Upper lobe of right lung (tissue), 1 donor: ENCODE data around the gene LAMC3. TPM values are rescaled to one million over a fixed set of nuclear protein-coding genes. Genes with fewer than 3 reads are reported as not detected.

Experiments used
- ATAC-seq: fragments of 200-7000 bp; cut with Tn5 transposase; one replicate; pipeline ENCODE4 v1.9.1; 2020; ENCODE audit warnings: mild to moderate bottlenecking, moderate library complexity
- DNase-seq: peaks from one replicate; pipeline ENCODE4 v3.0.0-alpha.2; 2020
- H3K27ac ChIP-seq: fragments of 200-600 bp; one replicate; pipeline ENCODE4 v1.8.0; 2022
- H3K27me3 ChIP-seq: fragments of 200-600 bp; one replicate; pipeline ENCODE4 v1.8.0; 2022; ENCODE audit warnings: mild to moderate bottlenecking
- H3K36me3 ChIP-seq: fragments of 200-600 bp; one replicate; pipeline ENCODE4 v1.8.0; 2022
- H3K4me1 ChIP-seq: fragments of 200-600 bp; one replicate; pipeline ENCODE4 v1.8.0; 2022
- H3K4me3 ChIP-seq: fragments of 200-600 bp; one replicate; pipeline ENCODE4 v1.8.0; 2022; ENCODE audit warnings: mild to moderate bottlenecking
- H3K9me3 ChIP-seq: fragments of 200-600 bp; one replicate; pipeline ENCODE4 v1.8.0; 2022
- CTCF ChIP-seq: fragments of 200-600 bp; IDR thresholded peaks from one replicate; pipeline ENCODE4 v1.8.0; 2022; ENCODE audit warnings: antibody characterized with exemption
- intact Hi-C: fragments of 100-400 bp; cut with DNase I; formaldehyde crosslinking; loops from one replicate; pipeline ENCODE4 v1.11.0; 2022
- total RNA-seq: library from RNA; stranded (reverse); fragmentation: NEBNext Ultra II Directional; extraction: Animal tissue kit (Norgen Biotek cat#: 25700); gene quantifications from one replicate; pipeline ENCODE4 v1.2.1, GENCODE V29; 2021
- donor health status: DM: no; HTN: yes; CAD: no; lungs with severe emphysema.

The LAMC3 gene
- total RNA-seq, 1 donor from 2014 or later: 28.5 TPM

DNA sequence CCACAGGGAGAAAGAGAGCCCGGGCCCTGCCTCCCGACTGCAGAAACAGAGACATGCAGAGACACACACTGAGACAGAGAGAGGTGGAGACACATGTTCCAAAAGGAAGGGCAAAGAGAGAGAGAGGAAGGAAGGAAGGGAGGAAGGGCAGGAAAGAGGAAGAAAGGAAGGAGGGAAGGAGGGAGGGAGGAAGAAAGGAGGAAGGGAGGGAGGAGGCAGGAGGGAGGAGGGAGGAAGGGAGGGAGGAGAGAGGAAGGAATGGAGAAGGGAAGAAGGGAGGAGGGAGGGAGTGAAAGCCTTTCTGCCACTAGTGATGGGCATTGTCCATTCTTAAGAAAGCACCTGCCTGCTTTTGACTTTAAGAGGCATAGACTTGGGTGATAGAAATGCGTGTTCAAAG, 38.1 kb upstream of the LAMC3 start:
- no peaks in the 10 kb centered on the region for H3K4me1 ChIP-seq
- no peaks in the 10 kb centered on the region for H3K9me3 ChIP-seq
- intact Hi-C loops: no loop called here
- ATAC-seq (no peak), DNase-seq (no peak)
- H3K4me3 ChIP-seq: no peak overlapping the region
- H3K27me3 ChIP-seq: peaks cover 13% of the 10 kb centered on the region
- H3K36me3 ChIP-seq: no peaks in the 10 kb centered on the region
- no peak for TF ChIP-seq CTCF
- no peak overlapping the region for H3K27ac ChIP-seq

- Histone ChIP-seq H3K36me3 (no peaks in the 10 kb centered on the region), H3K4me3 (no peak overlapping the region), H3K9me3 (no peaks in the 10 kb centered on the region), H3K27ac (no peak overlapping the region), H3K27me3 (peaks cover 15% of the 10 kb centered on the region), H3K4me1 (no peaks in the 10 kb centered on the region)
- TF ChIP-seq CTCF: no peak
- intact Hi-C loops: no loop called here
- DNase-seq: no peak
- no peak for ATAC-seq
Observed at GRCh38 chr9:130971294-130971849, 37.6 kb upstream of the LAMC3 start.

DNA sequence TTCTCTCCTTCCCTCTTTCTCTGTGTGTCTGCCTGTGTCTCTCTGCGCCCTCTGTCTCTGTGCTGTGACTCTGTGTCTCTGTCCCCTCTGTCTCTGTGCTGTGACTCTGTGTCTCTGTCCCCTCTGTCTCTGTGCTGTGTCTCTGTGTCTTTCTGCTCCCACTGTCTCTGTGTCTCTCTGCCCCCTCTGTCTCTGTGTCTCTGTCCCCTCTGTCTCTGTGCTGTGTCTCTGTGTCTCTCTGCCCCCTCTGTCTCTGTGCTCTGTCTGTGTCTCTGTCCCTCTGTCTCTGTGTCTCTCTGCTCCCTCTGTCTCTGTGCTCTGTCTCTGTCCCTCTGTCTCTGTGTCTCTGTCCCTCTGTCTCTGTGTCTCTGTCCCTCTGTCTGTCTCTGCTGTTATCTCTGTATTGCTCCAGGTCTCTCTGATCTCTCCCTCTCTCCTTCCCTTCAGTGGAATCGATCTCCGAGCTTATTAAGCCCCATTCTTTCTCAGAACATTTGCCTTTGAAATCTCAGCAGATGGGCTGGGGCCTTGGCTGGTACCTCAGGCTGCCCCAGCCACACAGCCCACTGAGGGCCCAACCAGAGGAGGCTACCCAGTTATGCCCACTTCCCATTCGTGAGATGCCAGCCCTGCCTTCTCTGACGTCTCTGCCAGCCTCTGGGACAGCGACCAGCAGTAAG, 36.6 kb upstream of the LAMC3 start:
- peaks cover 15% of the 10 kb centered on the region for H3K27me3 ChIP-seq
- DNase-seq: no peak
- intact Hi-C loops: no loop called here

GRCh38 chr9:130972957-130973685, 35.9 kb upstream of the LAMC3 start:
- Histone ChIP-seq H3K36me3 (no peaks in the 10 kb centered on the region), H3K27me3 (peaks cover 15% of the 10 kb centered on the region), H3K9me3 (no peaks in the 10 kb centered on the region), H3K27ac (no peak overlapping the region), H3K4me1 (no peaks in the 10 kb centered on the region), H3K4me3 (no peak overlapping the region)
- no peak for TF ChIP-seq CTCF
- DNase-seq (no peak), ATAC-seq (no peak)
- intact Hi-C loops: no loop called here

More for the DNA sequence above, 36.6 kb upstream of the LAMC3 start:
- no peaks in the 10 kb centered on the region for H3K36me3 ChIP-seq
- no peak overlapping the region for H3K4me3 ChIP-seq
- TF ChIP-seq CTCF: no peak
- no peak overlapping the region for H3K27ac ChIP-seq
- no peaks in the 10 kb centered on the region for H3K4me1 ChIP-seq
- ATAC-seq: no peak
- H3K9me3 ChIP-seq: no peaks in the 10 kb centered on the region

DNA sequence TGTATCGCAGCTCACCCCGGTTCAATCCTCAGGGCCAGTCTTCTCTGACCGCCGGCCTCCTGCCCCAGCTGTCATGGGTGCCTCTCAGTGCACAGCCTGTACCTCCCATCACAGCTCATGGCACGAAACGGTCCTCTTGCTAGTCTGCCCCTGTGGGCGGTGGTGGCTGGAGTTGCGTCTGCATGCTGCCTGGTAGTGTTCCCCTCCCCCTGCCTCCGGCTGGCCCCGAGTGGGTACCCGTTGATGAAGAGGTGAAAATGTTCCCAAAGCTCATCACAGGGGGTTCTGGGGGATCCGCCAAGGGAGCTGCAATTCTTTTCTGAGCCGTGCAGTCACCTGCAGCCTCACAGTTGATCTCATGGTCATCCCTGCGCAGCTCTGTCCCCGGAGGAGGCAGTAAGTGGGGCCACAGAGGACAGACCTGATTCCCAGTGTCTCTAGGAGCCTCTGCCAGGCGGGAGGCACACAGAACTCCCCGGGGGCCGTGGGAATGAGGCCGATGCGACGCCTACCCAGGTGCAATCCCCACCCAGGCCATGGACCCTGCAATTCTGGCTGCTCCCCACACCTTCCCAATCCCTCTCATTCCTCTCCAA, 35.2 kb upstream of the LAMC3 start:
- DNase-seq: no peak
- no peaks in the 10 kb centered on the region for H3K4me1 ChIP-seq
- H3K27ac ChIP-seq: no peak overlapping the region
- no peaks in the 10 kb centered on the region for H3K9me3 ChIP-seq
- H3K36me3 ChIP-seq: no peaks in the 10 kb centered on the region
- peaks cover 15% of the 10 kb centered on the region for H3K27me3 ChIP-seq
- no peak overlapping the region for H3K4me3 ChIP-seq
- intact Hi-C loops: no loop called here
- ATAC-seq: no peak
- TF ChIP-seq CTCF: no peak
